Loucy (cell line): Measurements from ENCODE around the gene L1TD1.

Experiments used
- H2AFZ ChIP-seq: fragments of 200-600 bp; sonication (generic); 2 replicates; pipeline ENCODE4 v1.6.0; 2016; ENCODE audit warnings: antibody characterized with exemption, mild to moderate bottlenecking, low read length, moderate library complexity
- H3F3A ChIP-seq: fragments of 200-600 bp; 2 replicates; pipeline ENCODE4 v1.6.0; 2016; ENCODE audit warnings: antibody characterized with exemption, low read depth, mild to moderate bottlenecking
- H3K27me3 ChIP-seq: fragments of 200-600 bp; sonication (generic); 2 replicates; pipeline ENCODE4 v1.6.1; 2014; ENCODE audit warnings: low read length, mild to moderate bottlenecking; ENCODE audit not compliant: insufficient read depth, poor library complexity, severe bottlenecking
- H3K36me3 ChIP-seq: fragments of 200-600 bp; sonication (generic); 2 replicates; pipeline ENCODE4 v1.6.1; 2016; ENCODE audit warnings: low read length; ENCODE audit not compliant: insufficient read depth
- H3K4me1 ChIP-seq: fragments of 200-600 bp; sonication (generic); 2 replicates; pipeline ENCODE4 v1.5.1; 2014; ENCODE audit warnings: low read length, mild to moderate bottlenecking; ENCODE audit not compliant: insufficient read depth, poor library complexity, severe bottlenecking
- H3K4me2 ChIP-seq: fragments of 200-600 bp; sonication (generic); 2 replicates; pipeline ENCODE4 v1.6.0; 2014; ENCODE audit warnings: antibody characterized with exemption, low read length, low read depth, mild to moderate bottlenecking; ENCODE audit not compliant: poor library complexity, severe bottlenecking
- H3K4me3 ChIP-seq: fragments of 200-600 bp; sonication (generic); 2 replicates; pipeline ENCODE4 v1.5.1; 2014; ENCODE audit warnings: low read length, mild to moderate bottlenecking, mixed read lengths; ENCODE audit not compliant: poor library complexity, severe bottlenecking
- H3K79me2 ChIP-seq: fragments of 200-600 bp; sonication (generic); 2 replicates; pipeline ENCODE4 v1.6.1; 2014; ENCODE audit warnings: low read length; ENCODE audit not compliant: insufficient read depth
- H3K9ac ChIP-seq: fragments of 200-600 bp; sonication (generic); 2 replicates; pipeline ENCODE4 v1.6.0; 2014; ENCODE audit warnings: mild to moderate bottlenecking, low read depth, low read length, moderate library complexity; ENCODE audit not compliant: poor library complexity, severe bottlenecking
- H3K9me2 ChIP-seq: fragments of 200-600 bp; sonication (generic); replicated peaks from 2 replicates; pipeline ENCODE4 v1.6.1; 2016; ENCODE audit warnings: low read depth, low read length, mixed read lengths
- H3K9me3 ChIP-seq: fragments of 200-600 bp; sonication (generic); 2 replicates; pipeline ENCODE4 v1.6.1; 2014; ENCODE audit warnings: mild to moderate bottlenecking, antibody characterized with exemption, low read length, low read depth; ENCODE audit not compliant: insufficient read depth
- H4K20me1 ChIP-seq: fragments of 200-600 bp; sonication (generic); 2 replicates; pipeline ENCODE4 v1.6.0; 2014; ENCODE audit warnings: antibody characterized with exemption, low read length, mild to moderate bottlenecking; ENCODE audit not compliant: insufficient read depth, poor library complexity, severe bottlenecking
- EZH2phosphoT487 ChIP-seq: fragments of 200-600 bp; IDR thresholded peaks from 2 replicates; pipeline ENCODE4 v1.6.1; 2018; ENCODE audit warnings: antibody characterized with exemption, mild to moderate bottlenecking, moderate library complexity, borderline replicate concordance
- TF ChIP-seq, protein P1 (sequence below): fragments of 200-600 bp; sonication (generic); conservative IDR thresholded peaks from 2 replicates; pipeline ENCODE4 v1.5.1; 2014; ENCODE audit warnings: mild to moderate bottlenecking, antibody characterized with exemption, low read length

Gene L1TD1

DNA sequence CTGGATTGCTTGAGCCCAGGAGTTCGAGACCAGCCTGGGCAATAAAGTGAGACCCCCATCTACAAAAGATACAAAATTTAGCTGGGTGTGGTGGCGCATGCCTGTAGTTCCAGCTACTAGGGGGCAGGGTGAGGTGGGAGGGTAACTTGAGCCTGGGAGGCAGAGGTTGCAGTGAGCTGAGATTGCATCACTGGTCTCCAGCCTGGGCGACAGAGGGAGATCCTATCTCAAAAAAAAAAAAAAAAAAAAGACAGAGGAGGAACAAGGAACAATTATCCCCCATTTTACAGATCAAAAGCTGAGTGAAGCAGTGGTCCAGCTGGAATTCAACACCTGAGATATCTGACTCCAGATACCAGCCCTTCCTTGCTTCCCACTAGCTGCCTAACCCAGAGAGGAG is 34.8 kb downstream of the L1TD1 start:
- Histone ChIP-seq H3K9ac (no peak overlapping the region), H3F3A (no peaks in the 10 kb centered on the region), H3K27me3 (no peaks in the 10 kb centered on the region), H4K20me1 (no peaks in the 10 kb centered on the region), H3K4me1 (no peaks in the 10 kb centered on the region), H3K9me3 (no peaks in the 10 kb centered on the region), H3K4me3 (no peak overlapping the region), H3K9me2 (no peaks in the 10 kb centered on the region), H2AFZ (no peak overlapping the region), H3K36me3 (no peaks in the 10 kb centered on the region), H3K4me2 (no peak overlapping the region), H3K79me2 (no peaks in the 10 kb centered on the region)
- TF ChIP-seq, protein P1, sequence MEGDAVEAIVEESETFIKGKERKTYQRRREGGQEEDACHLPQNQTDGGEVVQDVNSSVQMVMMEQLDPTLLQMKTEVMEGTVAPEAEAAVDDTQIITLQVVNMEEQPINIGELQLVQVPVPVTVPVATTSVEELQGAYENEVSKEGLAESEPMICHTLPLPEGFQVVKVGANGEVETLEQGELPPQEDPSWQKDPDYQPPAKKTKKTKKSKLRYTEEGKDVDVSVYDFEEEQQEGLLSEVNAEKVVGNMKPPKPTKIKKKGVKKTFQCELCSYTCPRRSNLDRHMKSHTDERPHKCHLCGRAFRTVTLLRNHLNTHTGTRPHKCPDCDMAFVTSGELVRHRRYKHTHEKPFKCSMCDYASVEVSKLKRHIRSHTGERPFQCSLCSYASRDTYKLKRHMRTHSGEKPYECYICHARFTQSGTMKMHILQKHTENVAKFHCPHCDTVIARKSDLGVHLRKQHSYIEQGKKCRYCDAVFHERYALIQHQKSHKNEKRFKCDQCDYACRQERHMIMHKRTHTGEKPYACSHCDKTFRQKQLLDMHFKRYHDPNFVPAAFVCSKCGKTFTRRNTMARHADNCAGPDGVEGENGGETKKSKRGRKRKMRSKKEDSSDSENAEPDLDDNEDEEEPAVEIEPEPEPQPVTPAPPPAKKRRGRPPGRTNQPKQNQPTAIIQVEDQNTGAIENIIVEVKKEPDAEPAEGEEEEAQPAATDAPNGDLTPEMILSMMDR = no peak
- no peak for TF ChIP-seq EZH2phosphoT487

DNA sequence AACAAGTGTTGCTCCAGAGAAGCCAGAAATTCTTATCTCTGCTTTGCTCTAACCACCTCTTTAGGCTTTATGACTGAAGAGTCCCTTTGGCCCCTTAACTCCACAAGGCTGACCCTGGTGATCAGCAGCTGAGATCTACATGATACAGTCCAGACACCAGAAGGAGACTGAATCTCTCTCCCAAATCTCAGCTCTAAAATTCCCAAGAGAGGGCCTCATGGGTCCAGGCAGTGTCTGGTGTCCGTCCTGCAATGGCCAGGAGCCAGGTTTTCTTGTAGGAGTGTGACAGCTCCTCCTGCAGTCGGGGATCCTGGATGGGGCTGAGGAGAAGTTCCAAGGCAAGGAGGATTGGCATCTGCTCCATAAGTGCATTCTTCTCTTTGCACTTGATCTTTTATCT is 35.3 kb downstream of the L1TD1 start:
- Histone ChIP-seq H3K4me2 (no peak overlapping the region), H3K9ac (no peak overlapping the region), H3K27me3 (no peaks in the 10 kb centered on the region), H3K9me3 (no peaks in the 10 kb centered on the region), H3K9me2 (no peaks in the 10 kb centered on the region), H3K36me3 (no peaks in the 10 kb centered on the region), H3K4me3 (no peak overlapping the region), H2AFZ (no peak overlapping the region), H3K79me2 (no peaks in the 10 kb centered on the region), H3K4me1 (no peaks in the 10 kb centered on the region), H4K20me1 (no peaks in the 10 kb centered on the region), H3F3A (no peaks in the 10 kb centered on the region)
- TF ChIP-seq EZH2phosphoT487 = no peak
- TF ChIP-seq, protein P1 = no peak

DNA sequence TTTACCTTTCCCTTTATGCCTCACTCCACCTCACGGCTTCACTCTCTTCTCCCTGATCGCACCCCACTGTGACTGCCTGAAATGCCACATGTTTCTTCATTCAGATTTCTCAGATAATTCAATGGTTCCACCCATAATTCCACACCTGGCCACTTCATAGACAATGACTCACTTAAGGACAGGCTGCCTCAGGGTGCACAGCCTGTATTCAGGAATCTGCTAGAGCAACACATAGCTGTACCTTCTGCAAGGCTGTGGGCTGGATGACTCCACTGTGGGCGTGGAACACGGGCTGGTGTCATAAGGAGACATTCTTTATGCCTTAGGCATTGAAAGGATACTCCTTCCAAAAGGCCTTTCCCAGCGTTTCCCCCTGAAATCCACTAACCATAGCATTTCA is 36.1 kb downstream of the L1TD1 start:
- no peaks in the 10 kb centered on the region for H3K36me3 ChIP-seq
- no peak overlapping the region for H2AFZ ChIP-seq
- H3K4me1 ChIP-seq = no peaks in the 10 kb centered on the region

More for the DNA sequence above, 36.1 kb downstream of the L1TD1 start:
- Histone ChIP-seq H3K79me2 (no peaks in the 10 kb centered on the region), H3F3A (no peaks in the 10 kb centered on the region), H3K9ac (no peak overlapping the region), H3K9me2 (no peaks in the 10 kb centered on the region), H4K20me1 (no peaks in the 10 kb centered on the region), H3K9me3 (no peaks in the 10 kb centered on the region), H3K4me3 (no peak overlapping the region), H3K27me3 (no peaks in the 10 kb centered on the region), H3K4me2 (no peak overlapping the region)
- TF ChIP-seq EZH2phosphoT487 = no peak
- TF ChIP-seq, protein P1 = no peak
